ENCODE measurements around the gene PI4KA. TPM values are rescaled to one million over a fixed set of nuclear protein-coding genes. Genes with fewer than 3 reads are reported as not detected.

Gene PI4KA
- total and polyA plus RNA-seq, 2 experiments from 2014 or later = 17.1 to 38.1 TPM

GRCh38 chr22:20813056-20813455 is 45.6 kb downstream of the PI4KA start:
- TF ChIP-seq CREB1 (CRISPR knock-in tag; IDR thresholded peaks at IDR 0.05; ENCODE audit: low read depth) (no peak), NANOG (IDR thresholded peaks at IDR 0.05; ENCODE audit: borderline replicate concordance) (no peak), EZH2phosphoT487 (IDR thresholded peaks at IDR 0.05; ENCODE audit: unreplicated experiment) (no peak), ETS1 (IDR thresholded peaks at IDR 0.05) (no peak)
- Histone ChIP-seq H3K79me2 (replicated peaks; ENCODE audit: insufficient read depth) (no peaks in the 10 kb centered on the region), H3K9me2 (ENCODE audit: insufficient read depth) (no peaks in the 10 kb centered on the region), H3K36me3 (ENCODE audit: insufficient read depth) (no peaks in the 10 kb centered on the region), H4K20me1 (replicated peaks; ENCODE audit: insufficient read depth) (no peaks in the 10 kb centered on the region), H2AFZ (no peak overlapping the region), H3K27ac (ENCODE audit: low read depth) (no peak overlapping the region), H3K4me2 (no peak overlapping the region), H3K4me1 (ENCODE audit: insufficient read depth) (no peaks in the 10 kb centered on the region), H3K27me3 (ENCODE audit: insufficient read depth) (no peaks in the 10 kb centered on the region), H3F3A (replicated peaks; ENCODE audit: low read depth) (no peaks in the 10 kb centered on the region), H3K4me3 (no peak overlapping the region)
- no peak overlapping the region for H3K27ac Mint-ChIP-seq
- peaks cover 11% of the 10 kb centered on the region; the same call in 2 of the 3 replicates for H3K36me3 Mint-ChIP-seq (ENCODE audit: low read depth)
- no peak for ATAC-seq
- H3K27me3 Mint-ChIP-seq (ENCODE audit: insufficient read depth, low read depth, poor library complexity) = peaks cover 3% of the 10 kb centered on the region
- H3K4me1 Mint-ChIP-seq = no peaks in the 10 kb centered on the region; the same call in 2 of the 3 replicates
- H3K9me3 Mint-ChIP-seq = no peaks in the 10 kb centered on the region
- no peak for DNase-seq (ENCODE audit: low spot score)
- no peak overlapping the region for H3K4me3 Mint-ChIP-seq

- H3K27me3 Mint-ChIP-seq (ENCODE audit: insufficient read depth, low read depth, poor library complexity) = peaks cover 3% of the 10 kb centered on the region
- no peaks in the 10 kb centered on the region for H3K9me3 Mint-ChIP-seq
- no peak overlapping the region for H3K4me3 Mint-ChIP-seq
- no peaks in the 10 kb centered on the region for H3F3A ChIP-seq (replicated peaks; ENCODE audit: low read depth)
- no peaks in the 10 kb centered on the region for H3K36me3 ChIP-seq (ENCODE audit: insufficient read depth)
- H2AFZ ChIP-seq = no peak overlapping the region
- no peak for DNase-seq (ENCODE audit: low spot score)
- no peaks in the 10 kb centered on the region; the same call in 2 of the 3 replicates for H3K4me1 Mint-ChIP-seq
- H3K36me3 Mint-ChIP-seq (ENCODE audit: low read depth) = peaks cover 16% of the 10 kb centered on the region; the same call in 2 of the 3 replicates
- ATAC-seq = no peak
- H3K4me3 ChIP-seq = no peak overlapping the region
- no peak overlapping the region for H3K27ac ChIP-seq (ENCODE audit: low read depth)
- no peaks in the 10 kb centered on the region for H3K4me1 ChIP-seq (ENCODE audit: insufficient read depth)
- H4K20me1 ChIP-seq (replicated peaks; ENCODE audit: insufficient read depth) = no peaks in the 10 kb centered on the region
- H3K27me3 ChIP-seq (ENCODE audit: insufficient read depth) = no peaks in the 10 kb centered on the region
- no peak overlapping the region for H3K27ac Mint-ChIP-seq
- TF ChIP-seq ZNF462 (CRISPR knock-in tag; IDR thresholded peaks at IDR 0.05) = no peak
- TF ChIP-seq EZH2phosphoT487 (IDR thresholded peaks at IDR 0.05; ENCODE audit: unreplicated experiment) = no peak
- TF ChIP-seq ZNF331 (CRISPR knock-in tag; IDR thresholded peaks at IDR 0.05; ENCODE audit: low read depth) = no peak
- no peak for TF ChIP-seq ETS1 (IDR thresholded peaks at IDR 0.05)
- no peak for TF ChIP-seq NANOG (IDR thresholded peaks at IDR 0.05; ENCODE audit: borderline replicate concordance)
- no peak for TF ChIP-seq JUNB (IDR thresholded peaks at IDR 0.05; ENCODE audit: unreplicated experiment)
- TF ChIP-seq CTCF (conservative IDR thresholded peaks at IDR 0.05; ENCODE audit: low read depth in 2 of 2) = no peak
- TF ChIP-seq CREB1 (CRISPR knock-in tag; IDR thresholded peaks at IDR 0.05; ENCODE audit: low read depth) = no peak
- no peak for TF ChIP-seq ZNF114 (CRISPR knock-in tag; IDR thresholded peaks at IDR 0.05)
- no peaks in the 10 kb centered on the region for H3K79me2 ChIP-seq (replicated peaks; ENCODE audit: insufficient read depth)
- H3K4me2 ChIP-seq = no peak overlapping the region
- H3K9me2 ChIP-seq (ENCODE audit: insufficient read depth) = no peaks in the 10 kb centered on the region
Observed at GRCh38 chr22:20811971-20812660, 46.5 kb downstream of the PI4KA start.
